Kidney (tissue), 14 donors: Measurements from ENCODE around the gene ZNF304. TPM values are rescaled to one million over a fixed set of nuclear protein-coding genes. Genes with fewer than 3 reads are reported as not detected.

ENCODE experiments used
- DNase-seq, 5 donors: peaks; one replicate each; pipeline ENCODE4 v3.0.0-alpha.2; 2013 to 2020
- FAIRE-seq: peaks from 2 replicates; lab custom pipeline; 2012; peaks lifted over from hg19 to GRCh38; lab: Jason Lieb, UNC
- H3K27ac ChIP-seq, 2 donors: one replicate each; pipeline ENCODE4 v1.7.0; 2013; ENCODE audit warnings: low read depth in 2 of 2, low read length in 2 of 2, inconsistent platforms in 1 of 2
- H3K27me3 ChIP-seq: one replicate; pipeline ENCODE4 v1.7.1; 2013; ENCODE audit warnings: low read length, inconsistent platforms; ENCODE audit not compliant: control insufficient read depth, insufficient read depth
- H3K36me3 ChIP-seq, 3 donors: one replicate each; pipeline versions ENCODE4 v1.7.0 to v1.7.1; 2013; ENCODE audit warnings: low read length in 3 of 3, control low read depth in 1 of 3, inconsistent platforms in 1 of 3; ENCODE audit not compliant: insufficient read depth in 3 of 3, control insufficient read depth in 2 of 3
- H3K4me1 ChIP-seq, 3 donors: one replicate each; pipeline versions ENCODE4 v1.7.0 to v1.7.1; 2013; ENCODE audit warnings: low read length in 3 of 3, inconsistent platforms in 1 of 3, low read depth in 1 of 3; ENCODE audit not compliant: control insufficient read depth in 2 of 3, insufficient read depth in 2 of 3
- H3K4me3 ChIP-seq, 3 donors: one replicate each; pipeline versions ENCODE4 v1.7.0 to v1.8.1; 2013; ENCODE audit warnings: low read length in 3 of 3, control low read depth in 1 of 3, inconsistent platforms in 1 of 3
- H3K9ac ChIP-seq, 3 donors: one replicate each; pipeline versions ENCODE4 v1.7.0 to v1.7.1; 2013; ENCODE audit warnings: low read length in 3 of 3, control low read depth in 1 of 3, inconsistent platforms in 1 of 3
- H3K9me3 ChIP-seq, 3 donors: one replicate each; pipeline versions ENCODE4 v1.7.0 to v1.7.1; 2013; ENCODE audit warnings: low read length in 3 of 3, control low read depth in 1 of 3, inconsistent platforms in 1 of 3; ENCODE audit not compliant: control insufficient read depth in 2 of 3, insufficient read depth in 1 of 3
- intact Hi-C: fragments of 100-400 bp; cut with DNase I; formaldehyde crosslinking; loops from one replicate; pipeline ENCODE4 v1.11.1; 2022
- polyA plus RNA-seq: library from polyadenylated mRNA; stranded (reverse); fragments of 350-450 nt; fragmentation: Illumina TruSeq; extraction: RNeasy Lipid Tissue Mini Kit (QIAGEN cat#74804); gene quantifications from one replicate; pipeline ENCODE4 v1.2.3, GENCODE V29; 2014; ENCODE audit warnings: low read depth, low replicate concordance; ENCODE audit not compliant: insufficient read depth
- total RNA-seq: library from RNA; stranded (reverse); fragmentation: NEBNext Ultra II Directional; extraction: Animal tissue kit (Norgen Biotek cat#: 25700); gene quantifications from one replicate; pipeline ENCODE4 v1.2.1, GENCODE V29; 2021
- TF ChIP-seq, protein P1 (sequence below): IDR thresholded peaks from 3 replicates; pipeline ENCODE4 v1.5.1; 2012; ENCODE audit warnings: mild to moderate bottlenecking, moderate library complexity, borderline replicate concordance; ENCODE audit not compliant: insufficient read depth; ENCODE audit errors: extremely low read depth
- donor health status: control.
- donor health status: control.
- donor health status: control.
- donor health status: control.
- donor health status: control.
- donor health status: DM: yes; HTN: yes; CAD: no.
- donor health status: Normal renal cell carcinoma (clear cell type).

Gene ZNF304
- total and polyA plus RNA-seq, 2 donors from 2014 or later = 3.3 to 13.8 TPM

DNA sequence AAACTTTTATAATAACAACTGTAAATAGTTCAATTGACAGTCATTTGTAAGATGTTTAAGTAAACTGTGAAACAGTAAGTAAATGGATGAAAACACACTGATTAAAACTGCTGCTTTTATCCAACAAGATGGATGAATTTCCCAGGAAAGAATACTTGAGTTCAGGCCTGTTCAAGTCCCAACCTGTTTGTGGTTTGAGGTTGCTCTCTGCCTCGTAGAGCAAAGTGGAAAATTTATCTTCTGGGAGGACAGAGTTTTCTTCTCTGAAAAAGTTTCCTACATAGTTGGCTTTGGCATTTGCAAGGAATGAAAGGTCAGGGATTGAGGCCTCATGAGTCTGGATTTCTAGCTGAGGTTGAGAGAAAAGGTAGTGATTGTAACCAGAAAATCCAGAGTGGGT lies 46.0 kb upstream of the ZNF304 start:
- no peak for FAIRE-seq
- no peak overlapping the region for H3K27ac ChIP-seq

GRCh38 chr19:57308514-57308913 lies 42.6 kb upstream of the ZNF304 start:
- intact Hi-C loops = no loop called here

More for the DNA sequence above, 46.0 kb upstream of the ZNF304 start:
- no peaks in the 10 kb centered on the region for H3K36me3 ChIP-seq
- TF ChIP-seq, protein P1, sequence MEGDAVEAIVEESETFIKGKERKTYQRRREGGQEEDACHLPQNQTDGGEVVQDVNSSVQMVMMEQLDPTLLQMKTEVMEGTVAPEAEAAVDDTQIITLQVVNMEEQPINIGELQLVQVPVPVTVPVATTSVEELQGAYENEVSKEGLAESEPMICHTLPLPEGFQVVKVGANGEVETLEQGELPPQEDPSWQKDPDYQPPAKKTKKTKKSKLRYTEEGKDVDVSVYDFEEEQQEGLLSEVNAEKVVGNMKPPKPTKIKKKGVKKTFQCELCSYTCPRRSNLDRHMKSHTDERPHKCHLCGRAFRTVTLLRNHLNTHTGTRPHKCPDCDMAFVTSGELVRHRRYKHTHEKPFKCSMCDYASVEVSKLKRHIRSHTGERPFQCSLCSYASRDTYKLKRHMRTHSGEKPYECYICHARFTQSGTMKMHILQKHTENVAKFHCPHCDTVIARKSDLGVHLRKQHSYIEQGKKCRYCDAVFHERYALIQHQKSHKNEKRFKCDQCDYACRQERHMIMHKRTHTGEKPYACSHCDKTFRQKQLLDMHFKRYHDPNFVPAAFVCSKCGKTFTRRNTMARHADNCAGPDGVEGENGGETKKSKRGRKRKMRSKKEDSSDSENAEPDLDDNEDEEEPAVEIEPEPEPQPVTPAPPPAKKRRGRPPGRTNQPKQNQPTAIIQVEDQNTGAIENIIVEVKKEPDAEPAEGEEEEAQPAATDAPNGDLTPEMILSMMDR = no peak
- intact Hi-C loops = no loop called here
- H3K9me3 ChIP-seq = no peaks in the 10 kb centered on the region
- no peak overlapping the region for H3K4me3 ChIP-seq
- no peak overlapping the region for H3K9ac ChIP-seq
- no peak for DNase-seq
- no peaks in the 10 kb centered on the region for H3K27me3 ChIP-seq
- peaks cover 0 to 2% (median 0%) of the 10 kb centered on the region in 3 donors for H3K4me1 ChIP-seq

DNA sequence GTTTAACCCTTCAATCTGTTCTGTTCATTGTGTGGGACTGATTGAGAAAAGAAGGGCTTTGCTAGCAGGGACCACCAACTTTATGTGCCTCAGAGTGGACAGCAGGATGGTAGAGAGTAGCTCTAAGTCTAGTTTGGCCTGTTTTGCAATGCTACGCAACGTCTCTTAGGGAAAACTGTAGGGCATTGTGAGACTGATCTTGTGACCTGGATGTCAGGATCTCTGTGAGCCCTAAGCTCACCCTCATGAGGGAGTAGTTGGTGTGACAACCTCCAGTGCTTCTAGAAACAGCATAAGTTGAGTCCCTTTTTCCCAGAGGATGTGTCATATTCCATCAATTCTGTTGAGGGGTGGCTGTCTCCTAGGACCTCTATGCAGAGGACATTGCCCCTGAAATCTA lies 40.3 kb upstream of the ZNF304 start:
- Histone ChIP-seq H3K27ac (no peak overlapping the region), H3K9me3 (no peaks in the 10 kb centered on the region), H3K36me3 (no peaks in the 10 kb centered on the region), H3K4me3 (no peak overlapping the region), H3K4me1 (no peaks in the 10 kb centered on the region), H3K27me3 (peaks cover 2% of the 10 kb centered on the region), H3K9ac (no peak overlapping the region)
- TF ChIP-seq, protein P1 = no peak
- intact Hi-C loops = no loop called here
- DNase-seq = no peak
- no peak for FAIRE-seq

More at GRCh38 chr19:57308514-57308913, 42.6 kb upstream of the ZNF304 start:
- no peaks in the 10 kb centered on the region for H3K4me1 ChIP-seq
- H3K4me3 ChIP-seq = no peak overlapping the region
- no peak overlapping the region for H3K9ac ChIP-seq
- FAIRE-seq (no peak), DNase-seq (no peak)
- H3K27ac ChIP-seq = no peak overlapping the region
- TF ChIP-seq, protein P1 = no peak
- no peaks in the 10 kb centered on the region for H3K9me3 ChIP-seq
- H3K36me3 ChIP-seq = no peaks in the 10 kb centered on the region
- H3K27me3 ChIP-seq = no peaks in the 10 kb centered on the region

DNA sequence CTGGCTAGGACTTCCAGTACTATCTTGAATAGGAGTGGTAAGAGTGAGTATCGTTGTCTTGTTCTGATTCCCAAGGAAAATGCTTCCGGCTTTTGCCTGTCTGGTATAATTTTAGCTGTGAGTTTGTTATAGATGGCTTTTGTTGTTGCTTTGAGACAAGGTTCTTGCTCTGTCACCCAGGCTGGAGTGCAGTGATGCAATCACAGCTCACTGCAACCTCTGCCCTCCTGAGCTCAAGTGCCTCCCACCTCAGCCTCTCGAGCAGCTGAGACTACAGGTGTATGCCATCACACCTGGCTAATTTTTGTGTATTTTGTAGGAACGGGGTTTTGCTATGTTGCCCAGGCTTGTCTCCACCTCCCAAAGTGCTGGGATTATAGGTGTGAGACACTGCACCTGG lies 36.9 kb upstream of the ZNF304 start:
- DNase-seq (no peak), FAIRE-seq (no peak)
- no peak overlapping the region for H3K27ac ChIP-seq
- H3K36me3 ChIP-seq = no peaks in the 10 kb centered on the region
- TF ChIP-seq, protein P1 = no peak
- H3K9me3 ChIP-seq = no peaks in the 10 kb centered on the region
- intact Hi-C loops = no loop called here
- H3K4me1 ChIP-seq = no peaks in the 10 kb centered on the region
- H3K27me3 ChIP-seq = peaks cover 10% of the 10 kb centered on the region
- no peak overlapping the region for H3K9ac ChIP-seq
- H3K4me3 ChIP-seq = no peak overlapping the region
